ENCODE data around the gene AMZ2.
"Not testable (repeated sequence)": the region's sequence is repeated elsewhere in the genome, so short reads cannot be mapped to it uniquely, and the experiment has no call there.

AMZ2 gene

DNA sequence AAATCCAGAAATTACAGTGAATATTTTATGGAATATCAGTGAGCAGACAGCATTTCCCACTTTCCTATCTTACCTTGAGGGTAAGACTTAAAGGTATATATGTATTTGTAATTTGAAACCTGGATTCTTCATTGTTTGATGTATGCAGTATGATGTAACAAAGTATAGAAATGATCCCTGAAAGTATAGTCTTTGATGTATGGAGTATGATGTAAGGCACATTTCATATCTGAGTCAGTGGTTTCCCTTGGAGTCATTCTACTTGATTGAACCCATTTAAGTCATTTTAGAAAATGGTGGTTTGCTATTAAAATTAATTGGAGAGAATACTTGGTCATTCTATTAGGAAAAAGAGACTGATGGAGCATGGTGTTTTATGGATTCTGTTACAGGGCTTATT lies 10.1 kb downstream of the AMZ2 start:
- Histone ChIP-seq H3K4me2 (ENCODE audit: low read length) (no peak overlapping the region), H3K56ac (ENCODE audit: low read length) (no peak overlapping the region), H3K23ac (ENCODE audit: low read length) (no peak overlapping the region), H3K79me2 (ENCODE audit: control insufficient read depth, insufficient read depth, low read length) (no peaks in the 10 kb centered on the region), H3K79me1 (ENCODE audit: low read length) (no peaks in the 10 kb centered on the region), H4K5ac (ENCODE audit: low read length) (no peak overlapping the region), H2BK120ac (ENCODE audit: low read depth, low read length) (no peak overlapping the region), H2BK5ac (ENCODE audit: low read length) (no peak overlapping the region), H2BK15ac (replicated peaks; ENCODE audit: low read depth) (no peak overlapping the region), H3K27me3 (ENCODE audit: insufficient read depth, low read length, poor library complexity) (no peaks in the 10 kb centered on the region), H2AK5ac (ENCODE audit: low read length) (no peak overlapping the region), H3K4me3 (ENCODE audit: low read length) (no peak overlapping the region), H3K36me3 (ENCODE audit: control insufficient read depth, insufficient read depth, low read length) (peaks cover 4% of the 10 kb centered on the region), H3K4me1 (ENCODE audit: control insufficient read depth, low read depth, low read length) (no peaks in the 10 kb centered on the region), H3K18ac (ENCODE audit: low read length) (no peak overlapping the region), H4K8ac (ENCODE audit: low read depth, low read length) (no peak overlapping the region), H3K4ac (ENCODE audit: low read depth, low read length) (no peak overlapping the region), H3K27ac (ENCODE audit: low read depth, low read length) (no peak overlapping the region), H3K9ac (ENCODE audit: low read length) (no peak overlapping the region)
- DNase-seq = no peak

DNA sequence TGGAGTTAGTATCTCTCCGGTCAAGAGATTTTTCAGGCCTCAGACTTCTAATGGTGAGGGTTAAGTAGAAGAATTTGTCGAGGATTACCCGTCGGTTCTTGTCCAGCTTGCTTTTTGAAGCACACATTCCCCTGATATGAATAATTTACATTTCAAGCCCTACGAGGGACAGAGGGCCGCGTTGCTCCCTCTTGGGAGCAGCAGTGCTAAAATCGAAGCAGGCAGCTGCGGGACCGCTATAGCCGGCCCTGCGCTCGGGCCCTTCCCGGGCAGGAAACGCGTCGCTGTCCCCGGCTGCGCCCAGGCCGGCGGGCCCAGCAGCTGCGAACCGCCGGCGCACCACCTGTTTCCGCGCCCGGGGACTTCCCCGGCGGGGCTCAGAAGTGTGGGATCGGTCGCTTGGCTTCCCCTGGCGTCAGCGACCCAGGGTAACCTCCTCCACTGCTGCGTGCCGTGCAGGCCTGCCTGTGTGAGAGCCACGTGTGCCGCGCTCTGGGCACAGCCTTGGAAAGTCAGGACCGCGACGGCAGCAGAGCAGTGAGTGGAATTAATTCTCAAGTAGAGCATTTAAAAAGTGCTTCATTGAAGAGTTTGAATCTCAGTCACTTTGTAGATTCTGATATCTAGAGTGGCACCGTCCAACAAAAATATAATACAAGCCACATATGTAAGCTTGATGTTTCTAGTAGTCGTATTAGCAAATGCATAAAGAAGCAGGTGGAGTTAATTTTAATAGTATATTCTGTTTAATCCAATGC lies 11.2 kb downstream of the AMZ2 start:
- H3K9ac ChIP-seq (ENCODE audit: low read length); H4K8ac ChIP-seq (ENCODE audit: low read depth, low read length); H3K27ac ChIP-seq (ENCODE audit: low read depth, low read length); H3K4me3 ChIP-seq (ENCODE audit: low read length); H2BK5ac ChIP-seq (ENCODE audit: low read length); H3K18ac ChIP-seq (ENCODE audit: low read length); H3K79me1 ChIP-seq (ENCODE audit: low read length); H3K4ac ChIP-seq (ENCODE audit: low read depth, low read length); H4K5ac ChIP-seq (ENCODE audit: low read length); H2BK15ac ChIP-seq (replicated peaks; ENCODE audit: low read depth); H3K23ac ChIP-seq (ENCODE audit: low read length); H2AK5ac ChIP-seq (ENCODE audit: low read length); H3K79me2 ChIP-seq (ENCODE audit: control insufficient read depth, insufficient read depth, low read length); H3K27me3 ChIP-seq (ENCODE audit: insufficient read depth, low read length, poor library complexity); H2BK120ac ChIP-seq (ENCODE audit: low read depth, low read length); H3K4me1 ChIP-seq (ENCODE audit: control insufficient read depth, low read depth, low read length); H3K36me3 ChIP-seq (ENCODE audit: control insufficient read depth, insufficient read depth, low read length); H3K4me2 ChIP-seq (ENCODE audit: low read length): not testable (repeated sequence)
- DNase-seq = peak; percentile 40
- H3K56ac ChIP-seq (ENCODE audit: low read length) = peak overlapping the region; percentile 60
- no CpG with 5 or more reads among the region's 44 CpGs for WGBS (ENCODE audit: extremely low coverage, insufficient coverage, low lambda C conversion rate)

DNA sequence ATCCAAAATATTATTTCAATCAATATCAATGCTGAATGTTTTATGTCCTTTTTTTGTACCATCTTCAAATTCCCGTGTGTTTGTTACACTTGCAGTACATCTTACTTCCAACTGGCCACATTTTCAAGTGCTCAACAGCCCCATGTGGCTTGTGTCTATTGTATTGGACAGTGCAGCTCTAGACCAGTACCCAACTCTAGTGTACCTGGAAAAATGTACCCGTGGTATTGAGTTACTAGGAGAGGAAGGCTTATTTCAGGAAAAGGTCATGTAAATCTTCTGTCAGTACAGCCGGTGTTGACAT lies 11.8 kb downstream of the AMZ2 start:
- not testable (repeated sequence) for H3K18ac ChIP-seq (ENCODE audit: low read length); DNase-seq; H3K79me2 ChIP-seq (ENCODE audit: control insufficient read depth, insufficient read depth, low read length); H3K27ac ChIP-seq (ENCODE audit: low read depth, low read length); H2AK5ac ChIP-seq (ENCODE audit: low read length); H3K36me3 ChIP-seq (ENCODE audit: control insufficient read depth, insufficient read depth, low read length); H3K23ac ChIP-seq (ENCODE audit: low read length); H3K56ac ChIP-seq (ENCODE audit: low read length); H3K4me3 ChIP-seq (ENCODE audit: low read length); H2BK15ac ChIP-seq (replicated peaks; ENCODE audit: low read depth); H2BK5ac ChIP-seq (ENCODE audit: low read length); H3K4ac ChIP-seq (ENCODE audit: low read depth, low read length); H4K5ac ChIP-seq (ENCODE audit: low read length); H3K79me1 ChIP-seq (ENCODE audit: low read length); H3K9ac ChIP-seq (ENCODE audit: low read length); H3K4me2 ChIP-seq (ENCODE audit: low read length); H3K4me1 ChIP-seq (ENCODE audit: control insufficient read depth, low read depth, low read length); H3K27me3 ChIP-seq (ENCODE audit: insufficient read depth, low read length, poor library complexity); H4K8ac ChIP-seq (ENCODE audit: low read depth, low read length); H2BK120ac ChIP-seq (ENCODE audit: low read depth, low read length)
- WGBS (ENCODE audit: extremely low coverage, insufficient coverage, low lambda C conversion rate) = no CpG with 5 or more reads among the region's 3 CpGs

DNA sequence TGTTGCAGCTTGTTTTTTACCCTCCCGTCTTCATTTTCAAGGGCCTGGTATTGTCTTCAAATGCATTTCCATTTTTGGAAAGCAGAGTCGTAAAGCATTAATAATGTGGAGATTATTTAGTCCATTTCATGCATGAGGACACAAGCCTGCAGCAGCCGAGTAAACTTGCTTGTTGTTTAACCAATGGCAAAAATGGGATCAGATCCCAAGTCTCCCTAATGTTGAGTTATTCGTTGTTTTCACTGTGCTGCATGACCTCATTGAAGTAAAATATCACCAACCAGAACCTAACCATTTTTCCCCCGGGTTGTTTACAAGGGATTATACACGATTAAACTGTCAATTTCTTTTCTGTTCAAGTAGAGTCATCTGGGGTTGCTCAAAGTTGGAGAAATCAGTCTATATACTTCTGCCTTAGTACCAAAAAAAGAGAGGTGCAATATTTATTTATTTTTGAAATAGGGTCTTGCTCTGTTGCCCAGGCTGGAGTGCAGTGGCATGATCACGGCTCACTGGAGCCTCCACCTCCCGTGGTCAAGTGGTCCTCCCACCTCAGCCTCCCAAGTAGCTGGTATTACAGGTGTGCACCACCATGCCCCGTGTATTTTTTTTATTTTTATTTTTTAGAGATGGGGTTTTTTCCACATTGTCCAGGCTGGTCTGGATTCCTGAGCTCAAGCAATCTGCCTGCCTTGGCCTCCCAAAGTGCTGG lies 12.4 kb downstream of the AMZ2 start:
- no peak overlapping the region for H3K9ac ChIP-seq (ENCODE audit: low read length)
- no peaks in the 10 kb centered on the region for H3K27me3 ChIP-seq (ENCODE audit: insufficient read depth, low read length, poor library complexity)
- no peak overlapping the region for H3K27ac ChIP-seq (ENCODE audit: low read depth, low read length)
- H3K56ac ChIP-seq (ENCODE audit: low read length) = no peak overlapping the region
- H3K4ac ChIP-seq (ENCODE audit: low read depth, low read length) = no peak overlapping the region
- H3K4me1 ChIP-seq (ENCODE audit: control insufficient read depth, low read depth, low read length) = no peaks in the 10 kb centered on the region
- DNase-seq = no peak
- no peak overlapping the region for H4K5ac ChIP-seq (ENCODE audit: low read length)
- H3K36me3 ChIP-seq (ENCODE audit: control insufficient read depth, insufficient read depth, low read length) = peaks cover under 1% of the 10 kb centered on the region
- no peak overlapping the region for H2AK5ac ChIP-seq (ENCODE audit: low read length)
- no peak overlapping the region for H2BK15ac ChIP-seq (replicated peaks; ENCODE audit: low read depth)
- H3K23ac ChIP-seq (ENCODE audit: low read length) = no peak overlapping the region
- H2BK120ac ChIP-seq (ENCODE audit: low read depth, low read length) = no peak overlapping the region
- H4K8ac ChIP-seq (ENCODE audit: low read depth, low read length) = no peak overlapping the region
- H3K4me2 ChIP-seq (ENCODE audit: low read length) = no peak overlapping the region
- no peaks in the 10 kb centered on the region for H3K79me1 ChIP-seq (ENCODE audit: low read length)
- no peaks in the 10 kb centered on the region for H3K79me2 ChIP-seq (ENCODE audit: control insufficient read depth, insufficient read depth, low read length)
- H3K4me3 ChIP-seq (ENCODE audit: low read length) = no peak overlapping the region
- no peak overlapping the region for H2BK5ac ChIP-seq (ENCODE audit: low read length)
- H3K18ac ChIP-seq (ENCODE audit: low read length) = no peak overlapping the region
- no CpG with 5 or more reads among the region's 9 CpGs for WGBS (ENCODE audit: extremely low coverage, insufficient coverage, low lambda C conversion rate)

DNA sequence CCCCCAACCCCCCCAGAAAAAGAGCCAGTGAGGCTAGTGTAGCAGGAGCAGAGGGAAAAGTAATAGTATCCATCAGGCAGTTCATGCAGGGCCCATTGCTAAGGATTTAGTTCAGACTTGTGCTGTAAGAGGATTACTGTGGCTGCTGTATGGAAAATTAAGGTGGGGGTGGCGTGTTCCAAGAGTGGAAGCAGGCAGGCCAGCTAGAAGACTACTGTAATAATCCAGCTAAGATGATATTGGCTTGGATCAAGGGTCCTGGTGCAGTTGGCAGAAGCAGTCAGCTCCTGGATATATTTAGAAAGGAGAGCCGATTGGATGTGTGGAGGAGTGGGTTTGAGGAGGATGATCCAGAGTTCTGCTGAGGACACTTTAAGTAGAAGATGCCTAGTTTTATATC lies 14.6 kb downstream of the AMZ2 start:
- H3K56ac ChIP-seq (ENCODE audit: low read length); H3K23ac ChIP-seq (ENCODE audit: low read length); H3K9ac ChIP-seq (ENCODE audit: low read length); H3K4me3 ChIP-seq (ENCODE audit: low read length); DNase-seq; H2BK15ac ChIP-seq (replicated peaks; ENCODE audit: low read depth); H4K8ac ChIP-seq (ENCODE audit: low read depth, low read length); H3K27ac ChIP-seq (ENCODE audit: low read depth, low read length); H3K4me1 ChIP-seq (ENCODE audit: control insufficient read depth, low read depth, low read length); H2AK5ac ChIP-seq (ENCODE audit: low read length); H3K79me2 ChIP-seq (ENCODE audit: control insufficient read depth, insufficient read depth, low read length); H3K79me1 ChIP-seq (ENCODE audit: low read length); H2BK120ac ChIP-seq (ENCODE audit: low read depth, low read length); H3K18ac ChIP-seq (ENCODE audit: low read length); H2BK5ac ChIP-seq (ENCODE audit: low read length); H3K36me3 ChIP-seq (ENCODE audit: control insufficient read depth, insufficient read depth, low read length); H3K4ac ChIP-seq (ENCODE audit: low read depth, low read length); H3K27me3 ChIP-seq (ENCODE audit: insufficient read depth, low read length, poor library complexity); H3K4me2 ChIP-seq (ENCODE audit: low read length); H4K5ac ChIP-seq (ENCODE audit: low read length): not testable (repeated sequence)
- WGBS (ENCODE audit: extremely low coverage, insufficient coverage, low lambda C conversion rate) = no CpG with 5 or more reads among the region's 2 CpGs
